Stimulated activated CD4-positive, alpha-beta T cell treated with anti-CD3 and anti-CD28 coated beads, Interleukin-15, amount 100 ng/mL, for 48 hours (primary cell): ENCODE measurements around the gene GBP4.
"Not testable (repeated sequence)": the region's sequence is repeated elsewhere in the genome, so short reads cannot be mapped to it uniquely, and the experiment has no call there.

Experiments used
- DNase-seq, 2 donors: peaks; one replicate each; pipeline ENCODE4 v3.0.0-alpha.2; 2020; ENCODE audit warnings: low read depth in 2 of 2

The GBP4 gene, protein sequence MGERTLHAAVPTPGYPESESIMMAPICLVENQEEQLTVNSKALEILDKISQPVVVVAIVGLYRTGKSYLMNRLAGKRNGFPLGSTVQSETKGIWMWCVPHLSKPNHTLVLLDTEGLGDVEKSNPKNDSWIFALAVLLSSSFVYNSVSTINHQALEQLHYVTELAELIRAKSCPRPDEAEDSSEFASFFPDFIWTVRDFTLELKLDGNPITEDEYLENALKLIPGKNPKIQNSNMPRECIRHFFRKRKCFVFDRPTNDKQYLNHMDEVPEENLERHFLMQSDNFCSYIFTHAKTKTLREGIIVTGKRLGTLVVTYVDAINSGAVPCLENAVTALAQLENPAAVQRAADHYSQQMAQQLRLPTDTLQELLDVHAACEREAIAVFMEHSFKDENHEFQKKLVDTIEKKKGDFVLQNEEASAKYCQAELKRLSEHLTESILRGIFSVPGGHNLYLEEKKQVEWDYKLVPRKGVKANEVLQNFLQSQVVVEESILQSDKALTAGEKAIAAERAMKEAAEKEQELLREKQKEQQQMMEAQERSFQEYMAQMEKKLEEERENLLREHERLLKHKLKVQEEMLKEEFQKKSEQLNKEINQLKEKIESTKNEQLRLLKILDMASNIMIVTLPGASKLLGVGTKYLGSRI

DNA sequence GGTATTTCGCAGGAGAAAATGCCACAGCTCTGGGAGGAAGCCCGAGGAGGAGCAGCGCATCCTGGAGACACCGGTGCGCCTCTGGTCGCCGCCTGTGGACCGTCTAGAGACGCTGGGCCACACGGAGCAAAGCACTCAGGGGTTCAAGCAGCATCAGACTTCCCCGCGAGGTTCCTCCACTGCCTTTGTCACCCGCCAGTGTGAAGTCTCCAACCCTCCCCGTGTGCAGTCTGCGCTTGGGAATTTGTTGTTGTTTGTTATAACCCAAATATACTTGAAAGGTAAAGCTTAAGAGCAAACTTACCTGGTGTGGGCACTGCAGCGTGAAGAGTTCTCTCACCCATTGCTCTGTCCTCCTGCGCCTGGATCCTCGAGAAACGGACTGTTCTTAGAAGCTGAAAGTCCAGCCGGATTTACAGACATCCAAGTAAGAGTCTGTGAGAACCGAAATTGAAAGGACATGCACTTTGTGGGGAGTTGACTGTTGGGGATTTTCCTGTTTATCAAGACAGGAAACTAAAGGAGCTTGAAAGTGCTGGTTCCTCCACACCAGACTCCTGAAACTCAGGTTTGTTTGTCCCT, at the start of gene GBP4:
TSS of gene GBP4 (minus strand) at position 452 of the 582 bp plus-strand sequence. CDS start at position 344, 108 bp downstream.
- DNase-seq: peak; percentile 8 to 33

DNA sequence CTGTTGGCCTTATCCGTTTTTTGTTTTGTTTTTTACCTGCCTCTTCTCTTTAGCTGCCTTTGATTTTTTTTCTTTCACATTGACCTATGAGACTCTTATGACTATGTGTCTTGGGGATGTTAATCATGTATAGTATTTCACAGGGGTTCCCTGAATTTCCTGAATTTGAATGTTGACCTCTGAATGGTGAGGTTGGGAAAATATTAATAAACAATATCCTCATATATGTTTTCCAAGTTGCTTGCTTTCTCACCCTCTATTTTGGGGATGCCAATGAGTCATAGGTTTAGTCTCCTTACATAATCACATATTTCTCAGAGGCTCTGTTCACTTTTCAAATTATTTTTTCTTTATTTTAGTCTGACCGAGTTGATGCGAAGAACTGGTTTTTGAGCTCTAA, 44.3 kb upstream of the GBP4 start:
- DNase-seq: no peak

DNA sequence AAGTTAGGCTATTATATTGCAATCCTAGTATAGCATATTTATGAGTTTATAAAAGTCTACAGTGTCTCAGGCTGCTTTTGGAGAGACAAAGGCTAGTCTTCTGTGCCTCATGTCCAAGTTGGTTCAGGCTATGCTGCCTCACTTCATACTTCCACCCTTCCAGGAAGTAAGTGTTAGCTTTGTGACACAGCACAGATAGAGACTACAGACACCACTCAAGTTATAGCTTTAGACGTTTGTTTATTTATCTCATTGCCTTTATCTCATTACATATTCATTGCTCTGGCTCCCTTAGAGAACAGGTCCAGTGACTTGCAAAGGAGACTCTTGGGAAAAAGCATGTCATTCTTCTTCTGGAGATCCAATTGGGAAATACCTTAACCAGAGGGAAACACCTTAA, 22.6 kb upstream of the GBP4 start:
- DNase-seq: no peak

DNA sequence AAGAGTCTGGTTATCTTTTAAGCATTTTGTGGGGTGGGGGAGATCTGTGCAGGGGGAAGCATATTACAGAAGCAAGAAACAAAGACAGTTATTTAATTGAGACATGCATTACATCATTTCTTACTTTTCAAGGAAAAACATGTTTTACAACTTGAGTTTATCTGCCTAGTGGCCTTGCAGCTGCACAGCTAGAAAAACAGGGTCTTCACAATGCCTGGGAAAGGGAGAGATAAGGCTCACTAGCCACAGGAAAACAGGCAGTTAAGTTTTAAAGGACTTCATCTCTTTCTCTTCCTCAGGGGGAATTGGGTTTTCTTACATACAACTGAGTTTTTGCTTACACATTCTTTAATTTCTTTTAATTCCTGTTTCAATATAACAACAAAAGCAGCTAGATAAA, 21.1 kb upstream of the GBP4 start:
- not testable (repeated sequence) for DNase-seq

DNA sequence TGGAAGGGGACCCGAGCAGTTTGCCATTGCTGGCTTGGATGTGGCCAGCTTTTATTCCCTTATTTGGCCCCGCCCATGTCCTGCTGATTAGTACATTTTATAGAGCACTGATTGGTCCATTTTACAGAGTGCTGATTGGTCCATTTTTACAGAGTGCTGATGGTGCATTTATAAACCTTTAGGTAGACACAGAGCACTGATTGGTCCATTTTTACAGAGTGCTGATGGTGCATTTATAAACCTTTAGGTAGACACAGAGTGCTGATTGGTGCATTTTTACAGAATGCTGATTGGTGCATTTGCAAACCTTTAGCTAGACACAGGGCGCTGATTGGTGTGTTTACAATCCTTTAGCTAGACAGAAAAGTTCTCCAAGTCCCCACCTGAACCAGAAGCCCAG, 20.2 kb upstream of the GBP4 start:
- not testable (repeated sequence) for DNase-seq

DNA sequence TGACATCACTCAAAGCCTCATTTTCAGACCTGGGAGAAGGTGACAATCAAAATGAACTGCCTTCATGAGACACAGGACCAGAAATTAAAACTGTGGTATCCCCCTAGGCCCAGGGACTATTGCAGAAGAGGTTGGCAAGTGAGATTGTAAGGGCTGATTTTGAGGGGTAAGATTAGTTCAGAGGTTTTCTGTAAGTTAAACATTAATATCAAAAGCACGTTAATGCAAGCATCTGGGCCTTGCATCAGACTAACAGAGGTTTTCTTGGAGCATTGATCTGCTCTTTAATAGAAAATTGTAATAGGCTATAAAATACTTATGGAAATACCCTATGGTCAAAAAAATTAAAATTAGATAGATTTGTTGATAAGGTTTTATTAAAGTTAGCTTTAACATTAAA, 14.6 kb upstream of the GBP4 start:
- DNase-seq: no peak

DNA sequence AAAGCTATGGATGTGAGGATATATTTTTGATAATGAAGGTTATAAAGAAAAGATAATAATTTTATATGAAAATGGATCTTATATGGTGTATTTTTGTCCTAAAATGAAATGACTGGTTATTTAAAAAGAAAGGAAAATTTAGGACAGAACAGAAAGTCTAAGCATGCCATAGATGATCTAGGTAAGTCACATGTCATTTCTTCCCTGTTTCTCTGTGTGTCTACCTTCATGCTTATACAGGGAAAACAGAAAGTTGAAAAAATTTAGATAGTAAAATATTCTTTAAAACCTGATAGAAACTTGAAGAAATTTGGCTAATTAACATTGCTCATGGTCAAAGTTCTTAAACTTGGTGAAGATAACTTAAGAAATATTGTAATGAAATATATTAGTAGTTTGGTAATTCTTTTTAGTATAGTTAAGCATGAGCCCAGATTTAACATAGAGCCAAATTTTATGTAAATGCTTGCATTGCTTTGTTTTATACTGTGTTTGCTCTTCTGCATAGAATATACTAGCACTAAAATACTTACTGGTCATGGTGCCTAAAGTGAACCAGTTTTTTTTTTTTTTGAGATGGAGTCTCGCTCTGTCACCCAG, 12.4 kb upstream of the GBP4 start:
- DNase-seq: no peak

DNA sequence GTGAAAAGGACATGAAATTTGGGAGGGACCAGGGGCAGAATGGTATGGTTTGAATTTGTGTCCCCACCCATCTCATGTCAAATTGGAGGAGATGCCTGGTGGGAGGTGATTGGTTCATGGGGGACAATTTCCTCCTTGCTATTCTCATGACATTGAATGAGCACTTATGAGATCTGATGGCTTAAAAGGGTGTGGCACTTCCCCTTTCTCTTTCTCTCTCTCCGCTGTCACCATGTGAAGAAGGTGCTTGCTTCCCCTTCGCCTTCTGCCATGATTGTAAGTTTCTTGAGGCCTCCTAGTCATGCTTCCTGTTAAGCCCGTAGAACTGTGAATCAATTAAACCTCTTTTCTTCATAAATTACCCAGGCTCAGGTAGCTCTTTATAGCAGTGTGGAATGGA, 7.6 kb upstream of the GBP4 start:
- no peak for DNase-seq

DNA sequence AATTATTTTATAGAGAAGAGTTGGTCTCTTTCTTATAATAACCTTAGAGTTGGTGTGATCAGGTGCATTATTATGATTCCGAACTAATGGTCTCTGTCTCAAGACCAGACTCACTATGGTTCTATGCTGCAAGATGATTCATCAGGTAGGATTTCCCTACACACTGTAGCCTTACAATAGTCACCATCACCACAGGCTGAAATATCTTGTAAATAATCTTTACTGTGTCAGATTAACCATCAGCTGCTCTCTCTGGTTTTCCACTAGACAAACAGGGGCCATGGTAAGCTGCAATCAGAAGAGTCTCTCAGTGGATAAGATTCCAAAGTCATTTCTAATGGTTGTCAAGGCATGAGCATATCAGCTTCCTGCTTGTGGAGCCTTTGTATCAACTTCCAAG, 4.4 kb upstream of the GBP4 start:
- no peak for DNase-seq

DNA sequence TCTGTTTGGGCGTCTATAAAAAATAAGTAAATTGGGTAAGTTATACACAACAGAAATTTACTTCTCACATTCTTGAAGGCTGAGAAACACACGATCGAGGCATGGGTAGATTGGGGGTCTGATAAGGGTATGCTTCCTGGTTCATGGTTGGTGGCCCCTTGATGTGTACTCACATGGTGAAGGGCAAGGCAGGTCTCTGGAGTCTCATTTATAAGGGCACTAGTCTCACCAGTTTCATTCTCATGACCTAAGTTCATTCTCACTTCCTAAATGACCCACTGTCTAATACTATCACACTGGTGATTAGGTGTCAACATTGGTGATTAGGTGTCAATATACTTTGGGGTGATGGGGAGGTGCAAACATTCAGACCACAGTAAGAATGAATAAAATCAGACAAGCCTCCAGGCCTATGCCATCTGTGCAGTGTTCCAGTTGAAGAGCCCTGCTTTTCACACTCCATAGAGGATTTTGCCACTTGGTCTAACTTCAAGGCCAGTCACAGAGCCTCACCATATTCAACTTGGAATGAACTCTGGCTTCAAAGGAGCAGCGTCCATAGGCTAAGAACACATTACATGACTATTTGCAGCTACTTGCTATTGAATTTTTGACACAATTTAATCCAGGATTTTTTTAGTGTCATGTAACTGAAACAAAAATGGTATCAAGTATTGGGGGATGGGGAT, 2.5 kb upstream of the GBP4 start:
- DNase-seq: no peak

DNA sequence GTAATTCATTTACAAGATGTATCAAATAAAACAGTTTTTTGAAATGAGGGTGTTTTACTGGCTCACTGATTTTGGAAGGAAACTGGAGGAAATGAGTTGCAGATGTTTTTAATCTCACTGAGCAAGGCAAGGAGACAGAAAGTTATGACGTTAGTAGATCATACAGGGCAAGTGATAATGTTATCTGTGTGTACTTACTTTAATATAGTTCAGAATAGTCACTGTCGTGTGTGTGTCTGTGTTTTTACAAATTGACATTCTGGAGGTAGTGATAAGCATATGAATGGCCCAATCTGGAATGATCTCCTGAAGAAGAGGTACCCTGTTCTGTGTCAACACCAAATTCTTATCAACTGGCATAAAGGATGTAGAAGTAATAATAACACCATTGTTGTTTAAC, 1.9 kb upstream of the GBP4 start:
- no peak for DNase-seq

DNA sequence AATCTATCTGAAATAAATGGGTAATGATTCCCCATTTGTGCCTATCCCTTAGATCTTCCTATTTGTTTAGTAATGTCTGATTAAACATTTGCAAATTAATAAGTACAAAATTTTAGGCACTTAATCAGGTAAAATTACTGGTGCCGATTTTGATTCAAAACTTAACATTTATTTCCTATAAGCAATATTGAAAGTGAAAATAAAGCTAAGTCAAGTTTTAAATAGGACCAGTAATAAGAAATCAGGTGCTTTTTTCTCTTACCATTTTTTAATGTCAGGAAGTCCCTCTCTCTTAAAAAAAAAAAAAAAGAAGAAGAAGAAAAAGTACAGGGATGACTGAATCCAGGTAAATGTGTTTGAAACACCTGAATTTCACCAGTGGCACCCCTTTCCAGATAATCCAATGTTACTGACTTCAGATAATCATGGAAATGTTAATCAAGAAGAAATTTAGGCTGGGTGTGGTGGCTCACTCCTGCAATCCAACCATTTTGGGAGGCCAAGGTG, 836 bp upstream of the GBP4 start:
- DNase-seq: no peak

DNA sequence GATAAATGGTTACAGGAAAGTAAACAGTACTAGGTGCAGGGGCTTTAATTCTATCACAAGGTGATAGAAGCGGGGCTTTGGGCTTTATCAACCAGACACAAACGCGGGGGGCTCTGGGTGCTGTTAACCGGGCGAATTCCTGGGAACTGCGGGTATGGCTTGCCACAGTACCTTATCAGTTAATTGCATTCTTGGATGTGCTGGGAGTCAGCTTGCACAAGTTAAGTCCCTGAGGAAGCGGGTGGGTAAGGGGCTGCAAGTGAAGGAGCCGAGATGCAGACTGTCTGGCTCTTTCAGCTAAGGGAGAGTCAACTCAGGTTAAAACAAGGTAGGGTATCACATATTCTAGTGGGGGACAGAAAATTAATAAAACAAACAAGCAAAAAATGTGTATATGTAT, 661 bp downstream of the GBP4 start:
- DNase-seq: no peak

DNA sequence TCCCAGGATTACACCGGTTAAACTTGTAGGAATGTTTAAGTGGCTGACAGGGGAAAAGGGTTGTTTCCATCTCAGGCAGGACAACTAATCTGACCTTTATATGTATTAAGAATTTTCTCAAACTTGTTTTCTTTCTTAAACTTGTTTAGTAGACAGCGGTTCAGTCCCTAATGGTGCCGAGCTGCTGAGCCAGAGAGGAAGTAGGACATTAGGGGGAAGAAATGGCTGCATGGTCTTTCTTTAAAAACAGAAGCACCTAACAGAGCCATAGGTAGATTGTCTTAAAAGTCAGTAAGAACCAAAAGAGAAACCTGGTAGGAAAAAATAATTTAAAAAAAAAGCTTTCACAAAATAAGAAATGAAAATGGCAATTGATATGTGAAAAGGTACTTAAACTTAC, 3.3 kb downstream of the GBP4 start:
- DNase-seq: no peak

DNA sequence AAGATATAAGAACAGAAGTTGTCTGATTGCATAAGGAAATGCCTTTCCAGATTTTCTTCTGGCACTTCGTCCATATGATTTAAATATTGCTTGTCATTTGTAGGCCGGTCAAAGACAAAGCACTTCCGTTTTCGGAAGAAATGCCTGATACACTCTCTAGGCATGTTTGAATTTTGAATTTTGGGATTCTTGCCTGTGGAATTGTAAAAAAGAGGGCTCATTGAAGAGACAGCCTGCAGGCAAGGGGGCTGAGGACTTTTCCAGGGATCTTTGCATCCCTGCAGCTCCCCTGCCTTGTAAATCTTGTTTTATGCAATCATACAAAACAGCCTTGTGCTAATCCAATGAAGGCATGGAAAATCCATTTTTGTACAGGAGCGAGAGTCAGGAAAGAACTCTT, 7.4 kb downstream of the GBP4 start:
- DNase-seq: no peak

DNA sequence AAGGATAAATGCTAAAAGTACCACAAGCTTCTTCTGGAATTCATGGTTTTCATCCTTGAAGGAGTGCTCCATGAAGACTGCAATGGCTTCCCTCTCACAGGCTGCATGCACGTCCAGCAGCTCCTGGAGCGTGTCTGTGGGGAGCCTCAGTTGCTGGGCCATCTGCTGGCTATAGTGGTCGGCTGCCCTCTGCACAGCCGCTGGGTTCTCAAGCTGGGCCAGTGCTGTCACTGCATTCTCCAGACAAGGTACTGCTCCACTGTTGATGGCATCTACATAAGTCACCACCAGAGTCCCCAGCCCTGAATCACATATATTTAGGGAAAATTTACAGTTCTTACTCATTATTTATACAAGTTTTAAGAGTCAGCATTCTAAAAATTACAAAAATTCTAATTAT, 8.7 kb downstream of the GBP4 start:
- no peak for DNase-seq

DNA sequence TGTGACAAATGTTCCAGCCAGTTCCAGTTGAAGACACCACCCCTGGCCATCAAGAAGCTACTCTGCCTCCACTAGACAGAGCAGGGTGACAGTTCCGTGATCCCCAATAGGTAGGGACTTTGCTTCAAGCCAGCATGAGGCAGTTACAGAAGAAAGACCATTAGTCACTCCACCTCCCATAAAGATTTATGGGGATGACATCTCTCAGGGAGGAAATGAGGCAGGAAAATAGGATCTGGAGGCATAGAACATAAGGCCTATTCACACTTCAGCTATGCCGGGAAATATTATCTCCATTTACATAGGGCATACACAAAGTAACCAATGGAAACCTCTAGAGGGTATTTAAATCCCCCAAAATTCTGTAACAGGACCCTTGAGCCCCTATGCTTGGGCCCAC, 19.4 kb downstream of the GBP4 start:
- DNase-seq: no peak

DNA sequence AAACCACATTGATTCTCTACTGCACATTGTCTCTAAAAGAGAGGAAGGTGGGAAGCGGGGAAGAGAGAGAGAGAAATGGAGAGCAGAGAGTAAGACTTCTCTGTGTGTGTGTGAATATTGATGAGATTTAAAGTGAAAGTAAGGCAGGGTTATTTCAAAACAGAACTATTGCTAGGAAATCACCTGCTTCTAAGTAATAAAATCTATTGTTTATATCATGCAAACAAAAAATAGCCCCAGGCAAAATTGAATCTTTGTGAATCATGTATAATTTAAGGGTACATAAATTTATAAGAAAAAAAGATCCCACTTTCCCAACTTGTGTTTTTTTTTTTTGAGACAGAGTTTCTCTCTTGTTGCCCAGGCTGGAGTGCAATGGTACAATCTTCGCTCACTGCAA, 21.8 kb downstream of the GBP4 start:
- DNase-seq: no peak

DNA sequence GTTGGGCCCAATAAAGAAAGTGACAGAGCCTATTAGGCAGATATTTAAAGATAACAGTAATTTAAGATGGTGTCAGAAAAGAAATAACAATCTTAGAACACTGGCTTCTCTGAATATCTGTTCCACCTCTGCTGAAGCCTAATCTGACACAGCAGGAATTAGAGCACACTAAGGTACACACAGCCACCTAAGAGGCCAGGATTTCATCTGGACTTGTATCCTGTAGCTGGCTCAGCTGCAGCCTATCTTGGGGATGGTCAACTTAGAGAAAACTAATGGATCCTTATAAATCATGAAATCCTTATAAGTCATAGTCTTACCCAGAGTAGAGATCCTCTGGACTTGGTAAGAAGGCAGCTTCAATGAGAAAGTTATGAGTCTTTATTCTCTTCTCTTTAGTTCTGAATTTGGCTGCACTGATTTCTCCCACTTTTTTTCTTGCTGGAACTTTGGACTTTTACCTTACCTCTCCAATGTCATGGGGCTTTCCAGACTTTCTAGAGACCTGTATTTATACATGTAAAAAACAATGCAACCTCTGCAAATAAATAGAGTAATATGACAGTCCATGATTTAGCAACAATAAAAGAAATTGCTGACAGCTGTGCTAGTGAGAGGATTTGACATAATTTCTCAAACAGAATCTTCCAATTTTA, 23.0 kb downstream of the GBP4 start, which contains the start of gene GBP7:
TSS of gene GBP7 (minus strand) at position 403 of the 656 bp plus-strand sequence. CDS start 4,068 bp downstream, outside the sequence.
- DNase-seq: no peak

DNA sequence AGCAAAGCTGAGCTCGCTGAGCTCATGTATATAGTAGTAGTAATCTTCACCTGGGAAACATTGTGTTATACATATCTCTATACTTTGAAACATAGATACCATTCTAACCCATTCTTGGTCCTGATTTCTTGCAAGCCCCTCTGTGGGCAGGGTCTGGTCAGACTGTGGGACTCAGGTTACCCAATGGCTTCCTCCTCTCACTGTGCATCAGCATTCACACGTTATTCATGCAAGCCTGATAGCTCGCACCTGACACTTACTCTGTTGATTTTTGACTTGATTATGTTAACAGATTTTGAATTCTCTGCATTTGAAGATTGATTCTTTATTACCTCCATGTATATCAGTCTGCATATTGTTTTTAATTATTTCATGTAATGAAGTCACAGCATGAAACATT, 24.3 kb downstream of the GBP4 start:
- no peak for DNase-seq

DNA sequence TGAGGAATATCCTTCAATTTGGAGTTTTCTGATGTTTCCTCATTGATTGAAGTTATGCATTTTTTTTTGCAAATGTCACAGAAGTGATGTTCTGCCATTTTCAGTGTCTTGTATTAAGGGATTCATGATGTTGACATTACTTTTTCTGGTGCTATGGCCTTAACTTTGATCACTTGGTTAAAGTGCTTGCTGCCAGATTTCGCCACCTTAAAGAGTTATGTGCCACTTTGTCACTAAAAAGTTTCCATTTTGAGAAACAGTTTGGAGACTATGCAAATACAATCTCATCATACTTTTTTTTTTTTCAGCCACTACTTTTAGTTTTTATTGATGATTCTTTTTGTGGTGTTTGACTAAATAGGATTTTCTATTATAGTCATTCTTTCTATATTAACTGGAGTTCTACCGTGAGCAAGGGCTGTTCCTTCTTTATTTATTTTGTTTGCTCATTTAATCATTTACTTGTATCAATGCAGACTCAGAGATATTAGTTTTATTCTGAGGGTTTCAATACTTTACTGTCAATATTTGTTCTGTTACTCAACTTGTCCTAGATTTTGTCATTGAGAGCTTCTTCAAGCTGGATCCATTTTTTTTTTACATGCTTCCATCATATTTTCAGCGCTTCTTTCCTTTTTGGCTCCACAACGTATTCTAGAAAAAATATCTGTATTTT, 26.1 kb downstream of the GBP4 start:
- no peak for DNase-seq
